ENCODE measurements around the gene GRHL3.

DNA sequence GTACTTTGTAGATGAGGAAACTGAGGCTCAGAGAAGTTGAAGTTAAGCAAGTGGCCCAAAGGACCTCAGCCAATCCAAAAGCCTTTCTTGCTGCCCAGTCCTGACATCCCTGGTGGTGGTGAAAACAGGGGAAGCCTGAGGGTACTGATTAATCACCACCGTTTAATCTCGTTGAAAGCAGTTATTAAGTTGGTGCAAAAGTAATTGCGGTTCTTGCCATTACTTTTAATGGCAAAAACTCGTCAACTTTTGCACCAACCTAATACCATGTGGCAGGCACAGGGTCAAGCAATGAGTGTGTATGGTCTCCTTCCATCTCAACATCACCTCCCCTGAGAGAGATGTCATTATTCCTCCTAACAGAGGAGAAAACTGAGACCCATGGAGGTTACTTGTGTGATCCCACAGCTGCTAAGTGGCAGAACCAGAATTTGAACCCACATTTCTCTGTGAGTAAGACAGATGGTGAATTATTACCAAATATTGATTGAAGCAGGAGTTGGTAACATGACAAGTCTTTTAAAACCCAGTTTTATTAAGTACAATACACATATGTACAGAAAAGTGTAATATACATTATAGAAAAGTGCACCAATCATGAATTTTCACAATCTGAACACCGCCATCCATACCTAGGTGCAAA, 39.4 kb upstream of the GRHL3 start:
- TF ChIP-seq, protein P1, sequence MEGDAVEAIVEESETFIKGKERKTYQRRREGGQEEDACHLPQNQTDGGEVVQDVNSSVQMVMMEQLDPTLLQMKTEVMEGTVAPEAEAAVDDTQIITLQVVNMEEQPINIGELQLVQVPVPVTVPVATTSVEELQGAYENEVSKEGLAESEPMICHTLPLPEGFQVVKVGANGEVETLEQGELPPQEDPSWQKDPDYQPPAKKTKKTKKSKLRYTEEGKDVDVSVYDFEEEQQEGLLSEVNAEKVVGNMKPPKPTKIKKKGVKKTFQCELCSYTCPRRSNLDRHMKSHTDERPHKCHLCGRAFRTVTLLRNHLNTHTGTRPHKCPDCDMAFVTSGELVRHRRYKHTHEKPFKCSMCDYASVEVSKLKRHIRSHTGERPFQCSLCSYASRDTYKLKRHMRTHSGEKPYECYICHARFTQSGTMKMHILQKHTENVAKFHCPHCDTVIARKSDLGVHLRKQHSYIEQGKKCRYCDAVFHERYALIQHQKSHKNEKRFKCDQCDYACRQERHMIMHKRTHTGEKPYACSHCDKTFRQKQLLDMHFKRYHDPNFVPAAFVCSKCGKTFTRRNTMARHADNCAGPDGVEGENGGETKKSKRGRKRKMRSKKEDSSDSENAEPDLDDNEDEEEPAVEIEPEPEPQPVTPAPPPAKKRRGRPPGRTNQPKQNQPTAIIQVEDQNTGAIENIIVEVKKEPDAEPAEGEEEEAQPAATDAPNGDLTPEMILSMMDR (IDR thresholded peaks at IDR 0.05; ENCODE audit: low read depth, low read length, missing input control) = no peak
- TF ChIP-seq JUND (IDR thresholded peaks at IDR 0.05) (no peak), TAF1 (conservative IDR thresholded peaks at IDR 0.05) (no peak), SP1 (IDR thresholded peaks at IDR 0.05) (no peak), RXRA (IDR thresholded peaks at IDR 0.05) (no peak), GABPA (IDR thresholded peaks at IDR 0.05 in 1 of 2, conservative IDR thresholded peaks at IDR 0.05 in 1 of 2) (no peak), YY1 (IDR thresholded peaks at IDR 0.05) (no peak), FOXA1 (IDR thresholded peaks at IDR 0.05) (no peak), HNF4A (conservative IDR thresholded peaks at IDR 0.05) (no peak), RAD21 (IDR thresholded peaks at IDR 0.05) (no peak)
- TF ChIP-seq, protein P2, sequence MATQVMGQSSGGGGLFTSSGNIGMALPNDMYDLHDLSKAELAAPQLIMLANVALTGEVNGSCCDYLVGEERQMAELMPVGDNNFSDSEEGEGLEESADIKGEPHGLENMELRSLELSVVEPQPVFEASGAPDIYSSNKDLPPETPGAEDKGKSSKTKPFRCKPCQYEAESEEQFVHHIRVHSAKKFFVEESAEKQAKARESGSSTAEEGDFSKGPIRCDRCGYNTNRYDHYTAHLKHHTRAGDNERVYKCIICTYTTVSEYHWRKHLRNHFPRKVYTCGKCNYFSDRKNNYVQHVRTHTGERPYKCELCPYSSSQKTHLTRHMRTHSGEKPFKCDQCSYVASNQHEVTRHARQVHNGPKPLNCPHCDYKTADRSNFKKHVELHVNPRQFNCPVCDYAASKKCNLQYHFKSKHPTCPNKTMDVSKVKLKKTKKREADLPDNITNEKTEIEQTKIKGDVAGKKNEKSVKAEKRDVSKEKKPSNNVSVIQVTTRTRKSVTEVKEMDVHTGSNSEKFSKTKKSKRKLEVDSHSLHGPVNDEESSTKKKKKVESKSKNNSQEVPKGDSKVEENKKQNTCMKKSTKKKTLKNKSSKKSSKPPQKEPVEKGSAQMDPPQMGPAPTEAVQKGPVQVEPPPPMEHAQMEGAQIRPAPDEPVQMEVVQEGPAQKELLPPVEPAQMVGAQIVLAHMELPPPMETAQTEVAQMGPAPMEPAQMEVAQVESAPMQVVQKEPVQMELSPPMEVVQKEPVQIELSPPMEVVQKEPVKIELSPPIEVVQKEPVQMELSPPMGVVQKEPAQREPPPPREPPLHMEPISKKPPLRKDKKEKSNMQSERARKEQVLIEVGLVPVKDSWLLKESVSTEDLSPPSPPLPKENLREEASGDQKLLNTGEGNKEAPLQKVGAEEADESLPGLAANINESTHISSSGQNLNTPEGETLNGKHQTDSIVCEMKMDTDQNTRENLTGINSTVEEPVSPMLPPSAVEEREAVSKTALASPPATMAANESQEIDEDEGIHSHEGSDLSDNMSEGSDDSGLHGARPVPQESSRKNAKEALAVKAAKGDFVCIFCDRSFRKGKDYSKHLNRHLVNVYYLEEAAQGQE (IDR thresholded peaks at IDR 0.05) = no peak
- TF ChIP-seq, protein P3, sequence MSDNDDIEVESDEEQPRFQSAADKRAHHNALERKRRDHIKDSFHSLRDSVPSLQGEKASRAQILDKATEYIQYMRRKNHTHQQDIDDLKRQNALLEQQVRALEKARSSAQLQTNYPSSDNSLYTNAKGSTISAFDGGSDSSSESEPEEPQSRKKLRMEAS (IDR thresholded peaks at IDR 0.05) = no peak
